Fibroblast of villous mesenchyme (primary cell): ENCODE data around the gene LYRM1. TPM values are rescaled to one million over a fixed set of nuclear protein-coding genes. Genes with fewer than 3 reads are reported as not detected.

Source experiments
- DNase-seq: peaks from one replicate; pipeline ENCODE4 v3.0.0-alpha.2; 2010; ENCODE audit warnings: low read depth
- H3K4me3 ChIP-seq: 2 replicates; pipeline ENCODE4 v1.5.1; 2011; ENCODE audit warnings: low read depth, mild to moderate bottlenecking, low read length
- CTCF ChIP-seq: IDR thresholded peaks from 2 replicates; pipeline ENCODE4 v1.5.1; 2012; ENCODE audit warnings: low read depth, mild to moderate bottlenecking, low read length; ENCODE audit not compliant: insufficient read depth
- total RNA-seq: library from RNA; depleted of rRNA; stranded (reverse); fragments of >200 nt; gene quantifications from 2 replicates; pipeline ENCODE4 v1.2.3, GENCODE V29; 2012

Gene LYRM1
- total RNA-seq, 1 donor: 59.2 TPM

GRCh38 chr16:20901068-20901435 lies 481 bp downstream of the LYRM1 start:
- DNase-seq: peak; percentile 28
- TF ChIP-seq CTCF: no peak
- peak overlapping the region; percentile 97 for H3K4me3 ChIP-seq

GRCh38 chr16:20901436-20902112 lies 1.0 kb downstream of the LYRM1 start:
- peak overlapping the region; percentile 97 for H3K4me3 ChIP-seq
- TF ChIP-seq CTCF: no peak
- peak; percentile 60 for DNase-seq

- TF ChIP-seq CTCF: no peak
- DNase-seq: no peak
- no peak overlapping the region for H3K4me3 ChIP-seq
Observed at GRCh38 chr16:20902426-20902825, 1.9 kb downstream of the LYRM1 start.

- TF ChIP-seq CTCF: no peak
- DNase-seq: peak; percentile 64
Observed at GRCh38 chr16:20903116-20903898, 2.7 kb downstream of the LYRM1 start.

GRCh38 chr16:20903899-20904506 lies 3.4 kb downstream of the LYRM1 start:
- no peak for DNase-seq
- no peak for TF ChIP-seq CTCF
- H3K4me3 ChIP-seq: no peak overlapping the region

More at GRCh38 chr16:20903116-20903898, 2.7 kb downstream of the LYRM1 start:
- no peak overlapping the region for H3K4me3 ChIP-seq

GRCh38 chr16:20904507-20905081 lies 4.0 kb downstream of the LYRM1 start:
- no peak for TF ChIP-seq CTCF
- DNase-seq: peak; percentile 82
- no peak overlapping the region for H3K4me3 ChIP-seq
